NCI-H345 (cell line): ENCODE measurements around the gene CACNA1D.
A peak's percentile ranks its signal among the peaks of the same experiment; 100 is the strongest.

ENCODE experiments used
- DNase-seq: peaks from one replicate; lab custom pipeline; 2025; lab: John Stamatoyannopoulos, UW

CACNA1D gene

GRCh38 chr3:53789459-53789858 is 295.0 kb downstream of the CACNA1D start:
- no peak for DNase-seq

- DNase-seq, result no peak
Observed at GRCh38 chr3:53790470-53790869, 296.1 kb downstream of the CACNA1D start.

GRCh38 chr3:53791317-53791716 is 296.9 kb downstream of the CACNA1D start:
- DNase-seq, result no peak

GRCh38 chr3:53792866-53793265 is 298.5 kb downstream of the CACNA1D start:
- no peak for DNase-seq

GRCh38 chr3:53794597-53794996 is 300.2 kb downstream of the CACNA1D start:
- DNase-seq, result no peak

GRCh38 chr3:53795176-53795575 is 300.8 kb downstream of the CACNA1D start:
- no peak for DNase-seq

GRCh38 chr3:53795789-53796560 is 301.6 kb downstream of the CACNA1D start:
- peak; percentile 56 for DNase-seq

- DNase-seq, result no peak
Observed at GRCh38 chr3:53798144-53798543, 303.7 kb downstream of the CACNA1D start.

- DNase-seq, result no peak
Observed at GRCh38 chr3:53799338-53799865, 305.0 kb downstream of the CACNA1D start.

- no peak for DNase-seq
Observed at GRCh38 chr3:53800041-53800906, 305.9 kb downstream of the CACNA1D start.

GRCh38 chr3:53801319-53801718 is 306.9 kb downstream of the CACNA1D start:
- DNase-seq, result no peak

- no peak for DNase-seq
Observed at GRCh38 chr3:53802256-53802880, 308.0 kb downstream of the CACNA1D start.

GRCh38 chr3:53803124-53803815 is 308.9 kb downstream of the CACNA1D start:
- no peak for DNase-seq

- DNase-seq, result no peak
Observed at GRCh38 chr3:53803816-53804695, 309.6 kb downstream of the CACNA1D start.

- no peak for DNase-seq
Observed at GRCh38 chr3:53804697-53805462, 310.5 kb downstream of the CACNA1D start.

- DNase-seq, result no peak
Observed at GRCh38 chr3:53805463-53806159, 311.2 kb downstream of the CACNA1D start.

GRCh38 chr3:53806182-53807116 is 312.0 kb downstream of the CACNA1D start:
- DNase-seq, result no peak

GRCh38 chr3:53807117-53807810 is 312.9 kb downstream of the CACNA1D start:
- DNase-seq, result no peak
